ENCODE results near the gene FAM210A. TPM values are rescaled to one million over a fixed set of nuclear protein-coding genes. Genes with fewer than 3 reads are reported as not detected.
A peak's percentile ranks its signal among the peaks of the same experiment; 100 is the strongest.

Gene FAM210A
- total RNA-seq, 6 experiments from 2014 or later, result 9.3 to 21.9 (median 11.8) TPM

GRCh38 chr18:13625355-13625754, 101.0 kb downstream of the FAM210A start:
- intact Hi-C loops (cut with DNase I), result no loop called here
- Histone ChIP-seq H3K27ac (no peak overlapping the region), H3K9me3 (no peaks in the 10 kb centered on the region), H3K27me3 (no peaks in the 10 kb centered on the region), H3K4me1 (no peaks in the 10 kb centered on the region), H3K36me3 (peaks cover 0 to 9% (median 1%) of the 10 kb centered on the region in 4 donors), H3K4me3 (no peak overlapping the region)
- DNase-seq, result no peak
- no peak for ATAC-seq
- whole genome bisulfite sequencing (ENCODE audit: insufficient coverage, low coverage, low lambda C conversion rate, missing lambda C conversion rate), result no CpG with 5 or more reads among the region's 10 CpGs
- TF ChIP-seq POLR2A (IDR thresholded peaks at IDR 0.05) (no peak), CTCF (IDR thresholded peaks at IDR 0.05) (no peak)

- intact Hi-C loops (cut with DNase I), result no loop called here
- no peak for DNase-seq
- TF ChIP-seq CTCF (IDR thresholded peaks at IDR 0.05), result no peak
- no peak for TF ChIP-seq POLR2A (IDR thresholded peaks at IDR 0.05)
Measured at GRCh38 chr18:13624563-13625237, 101.7 kb downstream of the FAM210A start.

GRCh38 chr18:13623871-13624270, 102.5 kb downstream of the FAM210A start:
- no peak for DNase-seq

More at GRCh38 chr18:13624563-13625237, 101.7 kb downstream of the FAM210A start:
- Histone ChIP-seq H3K27me3 (no peaks in the 10 kb centered on the region), H3K9me3 (no peaks in the 10 kb centered on the region), H3K36me3 (peaks cover 0 to 9% (median 1%) of the 10 kb centered on the region in 4 donors), H3K4me3 (no peak overlapping the region), H3K4me1 (no peaks in the 10 kb centered on the region), H3K27ac (no peak overlapping the region)
- no peak for ATAC-seq
- WGBS (ENCODE audit: insufficient coverage, low coverage, low lambda C conversion rate, missing lambda C conversion rate), result 100% methylated on average over 1 of the region's 11 CpGs

GRCh38 chr18:13623348-13623747, 103.0 kb downstream of the FAM210A start:
- H3K4me1 ChIP-seq, result no peaks in the 10 kb centered on the region
- peaks cover 0 to 9% (median 1%) of the 10 kb centered on the region in 4 donors for H3K36me3 ChIP-seq
- peak in 3 of 4 donors; percentile 10 to 53 (median 43) for ATAC-seq
- intact Hi-C loops (cut with DNase I), result no loop called here
- H3K27me3 ChIP-seq, result no peaks in the 10 kb centered on the region
- no peak for TF ChIP-seq CTCF (IDR thresholded peaks at IDR 0.05)
- no peak for TF ChIP-seq POLR2A (IDR thresholded peaks at IDR 0.05)
- no peak overlapping the region for H3K27ac ChIP-seq
- WGBS (ENCODE audit: insufficient coverage, low coverage, low lambda C conversion rate, missing lambda C conversion rate), result 43% methylated on average over 3 of the region's 10 CpGs
- no peaks in the 10 kb centered on the region for H3K9me3 ChIP-seq
- H3K4me3 ChIP-seq, result no peak overlapping the region
- no peak for DNase-seq

More at GRCh38 chr18:13623871-13624270, 102.5 kb downstream of the FAM210A start:
- no peak for ATAC-seq
- Histone ChIP-seq H3K4me1 (no peaks in the 10 kb centered on the region), H3K36me3 (peaks cover 0 to 9% (median 1%) of the 10 kb centered on the region in 4 donors), H3K27me3 (no peaks in the 10 kb centered on the region), H3K27ac (no peak overlapping the region), H3K9me3 (no peaks in the 10 kb centered on the region), H3K4me3 (no peak overlapping the region)
- intact Hi-C loops (cut with DNase I), result no loop called here
- 97% methylated on average over 6 of the region's 13 CpGs for WGBS (ENCODE audit: insufficient coverage, low coverage, low lambda C conversion rate, missing lambda C conversion rate)
- TF ChIP-seq CTCF (IDR thresholded peaks at IDR 0.05) (no peak), POLR2A (IDR thresholded peaks at IDR 0.05) (no peak)

Data from right lobe of liver (tissue), 6 donors.